C4-2B (cell line): ENCODE data around the gene FA2H.

ENCODE experiments used
- H3K27ac ChIP-seq: fragments of 450-650 bp; 2 replicates; pipeline ENCODE4 v1.5.1; 2017
- CTCF ChIP-seq: fragments of 450-650 bp; conservative IDR thresholded peaks from 2 replicates; pipeline ENCODE4 v1.5.1; 2017; ENCODE audit warnings: mild to moderate bottlenecking
- ZFX ChIP-seq: fragments of 450-650 bp; IDR thresholded peaks from 2 replicates; pipeline ENCODE4 v1.6.1; 2017

FA2H gene

GRCh38 chr16:74720579-74720978 lies 54.0 kb downstream of the FA2H start:
- no peak overlapping the region for H3K27ac ChIP-seq
- TF ChIP-seq ZFX, result no peak
- TF ChIP-seq CTCF, result no peak

GRCh38 chr16:74718741-74719610 lies 55.6 kb downstream of the FA2H start:
- no peak overlapping the region for H3K27ac ChIP-seq
- TF ChIP-seq CTCF (no peak; the same call in 1 of the 2 replicates), ZFX (no peak)

- TF ChIP-seq CTCF (no peak), ZFX (no peak)
- H3K27ac ChIP-seq, result no peak overlapping the region
Observed at GRCh38 chr16:74718140-74718539, 56.5 kb downstream of the FA2H start.

- TF ChIP-seq ZFX, result no peak
- H3K27ac ChIP-seq, result no peak overlapping the region
Observed at GRCh38 chr16:74717367-74717766, 57.3 kb downstream of the FA2H start.

- H3K27ac ChIP-seq, result no peak overlapping the region
- TF ChIP-seq ZFX (no peak), CTCF (no peak)
Observed at GRCh38 chr16:74716355-74716754, 58.3 kb downstream of the FA2H start.

GRCh38 chr16:74713876-74714275 lies 60.7 kb downstream of the FA2H start:
- no peak for TF ChIP-seq ZFX
- TF ChIP-seq CTCF, result no peak
- H3K27ac ChIP-seq, result no peak overlapping the region

- no peak for TF ChIP-seq ZFX
- TF ChIP-seq CTCF, result no peak
- no peak overlapping the region for H3K27ac ChIP-seq
Observed at GRCh38 chr16:74713325-74713724, 61.3 kb downstream of the FA2H start.

GRCh38 chr16:74711938-74712337 lies 62.7 kb downstream of the FA2H start:
- no peak for TF ChIP-seq ZFX
- no peak for TF ChIP-seq CTCF
- no peak overlapping the region for H3K27ac ChIP-seq
